ENCODE measurements around the gene PITRM1. TPM values are rescaled to one million over a fixed set of nuclear protein-coding genes. Genes with fewer than 3 reads are reported as not detected.

Gene PITRM1
- total and polyA plus RNA-seq, 2 donors (not counting 3 experiments of a cell fraction or from before 2014, with no cell fraction given), result 83.2 to 145 TPM

- Histone ChIP-seq H3K4me1 (ENCODE audit: control insufficient read depth, extremely low read depth, insufficient read depth, low read length) (no peaks in the 10 kb centered on the region), H3K9ac (replicated peaks; ENCODE audit: extremely low read depth, insufficient read depth, low read length) (no peak overlapping the region), H3K9me3 (replicated peaks; ENCODE audit: control insufficient read depth, insufficient read depth, low read length) (no peaks in the 10 kb centered on the region), H3K27ac (ENCODE audit: insufficient read depth, low read depth, low read length) (no peak overlapping the region), H3K36me3 (ENCODE audit: control insufficient read depth in 2 of 2, extremely low read depth in 1 of 2, insufficient read depth in 2 of 2, low read length in 2 of 2) (peaks cover 24 to 57% of the 10 kb centered on the region in 2 experiments), H3K4me2 (ENCODE audit: insufficient read depth, low read length) (no peak overlapping the region), H4K20me1 (replicated peaks; ENCODE audit: control insufficient read depth, extremely low read depth, insufficient read depth, low read length) (no peaks in the 10 kb centered on the region), H3K9me1 (replicated peaks; ENCODE audit: control insufficient read depth, extremely low read depth, insufficient read depth, low read length) (no peaks in the 10 kb centered on the region), H3K79me2 (ENCODE audit: control insufficient read depth, insufficient read depth, low read length) (peaks cover 7% of the 10 kb centered on the region), H3K4me3 (replicated peaks in 1 of 3; ENCODE audit: insufficient read depth in 1 of 3, low read depth in 1 of 3, low read length in 3 of 3) (no peak overlapping the region), H3K27me3 (ENCODE audit: control insufficient read depth in 2 of 2, insufficient read depth in 2 of 2, low read length in 2 of 2) (no peaks in the 10 kb centered on the region), H2AFZ (ENCODE audit: low read depth, low read length) (no peak overlapping the region)
- FAIRE-seq (no peak), DNase-seq (ENCODE audit: low read depth, low spot score) (no peak)
- TF ChIP-seq CTCF (IDR thresholded peaks at IDR 0.05; ENCODE audit: extremely low read depth in 1 of 2, insufficient read depth in 1 of 2, low read depth in 1 of 2, low read length in 2 of 2) (no peak), MAX (IDR thresholded peaks at IDR 0.05; ENCODE audit: insufficient read depth, insufficient read length) (no peak), MYC (IDR thresholded peaks at IDR 0.05; ENCODE audit: low read depth, low read length) (no peak), POLR2AphosphoS5 (IDR thresholded peaks at IDR 0.05; ENCODE audit: insufficient read depth, low read depth, low read length) (no peak), EZH2 (IDR thresholded peaks at IDR 0.05; ENCODE audit: borderline replicate concordance, low read depth, low read length, severe bottlenecking) (no peak), FOS (IDR thresholded peaks at IDR 0.05; ENCODE audit: borderline replicate concordance, insufficient read depth, low read length) (no peak)
- dilution Hi-C loops (cut with MboI; ENCODE audit: extremely low pct_ligation_motif_present, low sequenced_read_pairs), result no loop called here
- BruUV-seq (replicated peaks), result no TSS peak
- POLR2A ChIA-PET, result no interaction called here
- CTCF ChIA-PET, result interaction anchor here (2.1 kb wide), 1 partner anchor 38 kb away, joined by 7 read pairs; no protein-coding TSS in a partner anchor
- intact Hi-C loops (cut with micrococcal nuclease), result no loop called here
Measured at GRCh38 chr10:3118641-3119091, 53.9 kb downstream of the PITRM1 start.

Measured in endothelial cell of umbilical vein (primary cell).